GM12878 (cell line): ENCODE data around the gene PIMREG. TPM values are rescaled to one million over a fixed set of nuclear protein-coding genes. Genes with fewer than 3 reads are reported as not detected.

Experiments used
- ATAC-seq: fragments of 200-7000 bp; cut with Tn5 transposase; 3 replicates; pipeline ENCODE4 v1.9.1; 2020; ENCODE audit warnings: mild to moderate bottlenecking, moderate library complexity
- BruUV-seq: library from RNA; stranded (reverse); fragments of 400-500 nt; replicated peaks from 2 replicates; lab custom pipeline; 2021; lab: Mats Ljungman, UMichigan
- CTCF ChIA-PET: fragments of 300-600 bp; sonication (Branson Sonifier 250); formaldehyde crosslinking; extraction: SDS; loops from one replicate; lab custom pipeline; 2021; ENCODE audit warnings: inconsistent platforms; lab: Yijun Ruan, JAX
- POLR2A ChIA-PET: fragments of 350-600 bp; formaldehyde crosslinking; extraction: SDS; loops from one replicate; lab custom pipeline; 2021; ENCODE audit warnings: inconsistent platforms; lab: Charles Lee
- RAD21 ChIA-PET: fragments of 300-600 bp; sonication (Branson Sonifier 250); formaldehyde crosslinking; loops from one replicate; lab custom pipeline; 2023; ENCODE audit warnings: antibody characterized with exemption; ENCODE audit not compliant: unreplicated experiment; lab: Charles Lee
- SMC1A ChIA-PET: fragments of 300-600 bp; sonication (Branson Sonifier 250); formaldehyde crosslinking; loops from one replicate; lab custom pipeline; 2023; ENCODE audit not compliant: unreplicated experiment, uncharacterized antibody; lab: Charles Lee
- DNase-seq: peaks from one replicate; pipeline ENCODE4 v3.0.0-alpha.2; 2011; ENCODE audit warnings: low read depth, low spot score
- FAIRE-seq: peaks from 3 replicates; lab custom pipeline; 2011; peaks lifted over from hg19 to GRCh38; lab: Jason Lieb, UNC
- H2AFZ ChIP-seq: 2 replicates; pipeline ENCODE4 v1.6.0; 2011; ENCODE audit warnings: low read depth, low read length, control low read depth; ENCODE audit not compliant: control insufficient read depth
- H3K27ac ChIP-seq: 2 replicates; pipeline ENCODE4 v1.5.1; 2011; ENCODE audit warnings: control low read depth; ENCODE audit not compliant: control insufficient read depth, insufficient read depth
- H3K27me3 ChIP-seq, 2 experiments: replicated peaks in 1 of 2; 2 replicates each; pipeline versions ENCODE4 v1.6.0 to v1.6.1; 2011; ENCODE audit warnings: low read length in 1 of 2; ENCODE audit not compliant: control insufficient read depth in 2 of 2, insufficient read depth in 2 of 2
- H3K36me3 ChIP-seq, 2 experiments: 2 replicates each; pipeline ENCODE4 v1.5.1; 2011; ENCODE audit warnings: low read length in 1 of 2; ENCODE audit not compliant: control insufficient read depth in 2 of 2, insufficient read depth in 2 of 2
- H3K4me1 ChIP-seq: 2 replicates; pipeline ENCODE4 v1.6.1; 2011; ENCODE audit warnings: mild to moderate bottlenecking, low read length, moderate library complexity, mixed read lengths; ENCODE audit not compliant: control insufficient read depth, insufficient read depth
- H3K4me2 ChIP-seq: 2 replicates; pipeline ENCODE4 v1.6.0; 2011; ENCODE audit warnings: control low read depth; ENCODE audit not compliant: control insufficient read depth, insufficient read depth
- H3K4me3 ChIP-seq: fragments of 200-600 bp; sonication (generic); 2 replicates; pipeline ENCODE4 v1.5.1; 2016
- H3K79me2 ChIP-seq: 2 replicates; pipeline ENCODE4 v1.6.0; 2011; ENCODE audit warnings: low read length; ENCODE audit not compliant: control insufficient read depth, insufficient read depth
- H3K9ac ChIP-seq: 2 replicates; pipeline ENCODE4 v1.8.0; 2011; ENCODE audit warnings: low read length, control low read depth, mixed read lengths; ENCODE audit not compliant: control insufficient read depth, insufficient read depth
- H3K9me3 ChIP-seq: replicated peaks from 3 replicates; pipeline ENCODE4 v1.5.1; 2011; ENCODE audit warnings: mild to moderate bottlenecking, low read length; ENCODE audit not compliant: control insufficient read depth, insufficient read depth
- H4K20me1 ChIP-seq: 2 replicates; pipeline ENCODE4 v1.6.0; 2011; ENCODE audit not compliant: control insufficient read depth, insufficient read depth
- MYB ChIP-seq: fragments of 150-350 bp; IDR thresholded peaks from 2 replicates; pipeline ENCODE4 v1.6.1; 2014; ENCODE audit warnings: mild to moderate bottlenecking, low read depth, low read length, borderline replicate concordance
- POU2F2 ChIP-seq: IDR thresholded peaks from 3 replicates; pipeline ENCODE4 v1.6.1; 2011; ENCODE audit warnings: low read depth, mild to moderate bottlenecking, low read length, borderline replicate concordance
- RUNX3 ChIP-seq: IDR thresholded peaks from 2 replicates; pipeline ENCODE4 v1.6.1; 2012; ENCODE audit warnings: low read length, inconsistent platforms
- TAF1 ChIP-seq: IDR thresholded peaks from 2 replicates; pipeline ENCODE4 v1.6.1; 2011; ENCODE audit warnings: mild to moderate bottlenecking, low read depth, low read length, borderline replicate concordance
- ZZZ3 ChIP-seq: IDR thresholded peaks from 2 replicates; pipeline ENCODE4 v1.6.1; 2011; ENCODE audit warnings: low read depth; ENCODE audit not compliant: control insufficient read depth, insufficient read length
- WGBS: methylation state at CpG from one replicate; pipeline ENCODE4 v1.1.6; 2016; ENCODE audit warnings: low lambda C conversion rate; ENCODE audit not compliant: insufficient replicate concordance, insufficient coverage; ENCODE audit errors: missing lambda C conversion rate; 5-methylcytosine and 5-hydroxymethylcytosine counted together
- in situ Hi-C: fragments of 300-500 bp; cut with MboI; formaldehyde crosslinking; loops from 9 replicates; pipeline ENCODE4 v1.14.3; 2018; ENCODE audit warnings: mixed read lengths
- intact Hi-C: fragments of 100-400 bp; cut with micrococcal nuclease; formaldehyde crosslinking; loops from one replicate; pipeline ENCODE4 v1.14.2; 2022; ENCODE audit not compliant: unreplicated experiment
- polyA plus RNA-seq, 11 experiments: library from polyadenylated mRNA; depleted of rRNA in 4 of 11; unstranded in 6 of 11; stranded (reverse) in 5 of 11; fragments of >200 nt; fragmentation: Nextera tagmentation in 4 of 11; fragmentation: Illumina TruSeq in 1 of 11; extraction: Ambion mirVana in 4 of 11; extraction: Trizol in 1 of 11; gene quantifications; 1 replicate in 1 of 11; 2 replicates in 10 of 11; pipeline versions ENCODE4 v1.2.1 to v1.2.3, GENCODE V29; 2011 to 2016; ENCODE audit warnings: inconsistent platforms in 2 of 11, missing spikeins in 2 of 11, low read depth in 1 of 11
- total RNA-seq, 4 experiments: library from RNA; depleted of rRNA in 3 of 4; stranded (reverse); fragments of >200 nt in 3 of 4; fragmentation: Illumina TruSeq in 1 of 4; extraction: Trizol in 1 of 4; gene quantifications; 2 replicates each; pipeline versions ENCODE4 v1.2.1 to v1.2.3, GENCODE V29; 2013 to 2021
- TF ChIP-seq, protein P1 (sequence below): IDR thresholded peaks from 2 replicates; pipeline ENCODE4 v1.6.1; 2012; ENCODE audit warnings: improper control_type of control experiment, low read depth, low read length; ENCODE audit not compliant: insufficient replicate concordance
- TF ChIP-seq, protein P2 (sequence below): IDR thresholded peaks from 2 replicates; pipeline ENCODE4 v1.6.1; 2011; ENCODE audit warnings: low read depth, mild to moderate bottlenecking, low read length, moderate library complexity, borderline replicate concordance; ENCODE audit errors: extremely low read depth
- TF ChIP-seq, protein P3 (sequence below): fragments of 150-350 bp; IDR thresholded peaks from 2 replicates; pipeline ENCODE4 v1.6.1; 2016; ENCODE audit warnings: low read depth, low read length
- TF ChIP-seq, protein P4 (sequence below), 3 experiments: IDR thresholded peaks in 2 of 3; conservative IDR thresholded peaks in 1 of 3; 2 replicates each; pipeline ENCODE4 v1.5.1; 2011; ENCODE audit warnings: low read depth in 3 of 3, low read length in 3 of 3, mild to moderate bottlenecking in 3 of 3, control low read depth in 2 of 3, moderate library complexity in 2 of 3, inconsistent platforms in 1 of 3, mixed read lengths in 1 of 3; ENCODE audit not compliant: control insufficient read depth in 2 of 3, insufficient read depth in 1 of 3; ENCODE audit errors: extremely low read depth in 1 of 3

PIMREG gene
- total and polyA plus RNA-seq, 10 of the 15 experiments (the other 5 are each of a cell fraction or from before 2014, with no cell fraction given) = 2.8 to 35.8 (median 25.2) TPM

DNA sequence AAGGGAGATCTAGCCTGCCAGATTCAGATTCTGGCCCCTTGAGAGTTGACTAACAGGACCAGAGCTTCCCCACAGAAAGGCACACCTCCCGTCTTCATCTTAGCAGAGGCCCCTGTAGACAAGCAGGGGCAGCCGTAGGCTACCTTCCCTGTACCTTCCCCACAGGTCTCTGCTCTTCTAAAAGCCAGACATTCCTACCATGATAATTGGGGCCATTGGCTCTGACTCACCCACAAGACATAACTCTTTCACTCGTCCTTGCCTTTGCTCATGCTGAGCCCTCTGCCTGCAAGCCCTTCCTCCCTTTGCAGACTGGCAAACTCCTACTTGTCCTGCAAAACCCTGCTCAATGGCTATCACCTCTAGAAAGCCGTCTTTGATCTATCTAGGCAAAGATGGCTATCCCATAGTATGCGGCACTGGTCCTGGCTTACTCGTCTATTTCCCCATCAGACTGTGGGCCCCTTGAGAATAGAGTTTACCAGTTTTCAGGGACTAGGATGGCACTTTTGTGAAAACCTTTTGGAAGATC, 43.8 kb downstream of the PIMREG start (continued):
- TF ChIP-seq, protein P1, sequence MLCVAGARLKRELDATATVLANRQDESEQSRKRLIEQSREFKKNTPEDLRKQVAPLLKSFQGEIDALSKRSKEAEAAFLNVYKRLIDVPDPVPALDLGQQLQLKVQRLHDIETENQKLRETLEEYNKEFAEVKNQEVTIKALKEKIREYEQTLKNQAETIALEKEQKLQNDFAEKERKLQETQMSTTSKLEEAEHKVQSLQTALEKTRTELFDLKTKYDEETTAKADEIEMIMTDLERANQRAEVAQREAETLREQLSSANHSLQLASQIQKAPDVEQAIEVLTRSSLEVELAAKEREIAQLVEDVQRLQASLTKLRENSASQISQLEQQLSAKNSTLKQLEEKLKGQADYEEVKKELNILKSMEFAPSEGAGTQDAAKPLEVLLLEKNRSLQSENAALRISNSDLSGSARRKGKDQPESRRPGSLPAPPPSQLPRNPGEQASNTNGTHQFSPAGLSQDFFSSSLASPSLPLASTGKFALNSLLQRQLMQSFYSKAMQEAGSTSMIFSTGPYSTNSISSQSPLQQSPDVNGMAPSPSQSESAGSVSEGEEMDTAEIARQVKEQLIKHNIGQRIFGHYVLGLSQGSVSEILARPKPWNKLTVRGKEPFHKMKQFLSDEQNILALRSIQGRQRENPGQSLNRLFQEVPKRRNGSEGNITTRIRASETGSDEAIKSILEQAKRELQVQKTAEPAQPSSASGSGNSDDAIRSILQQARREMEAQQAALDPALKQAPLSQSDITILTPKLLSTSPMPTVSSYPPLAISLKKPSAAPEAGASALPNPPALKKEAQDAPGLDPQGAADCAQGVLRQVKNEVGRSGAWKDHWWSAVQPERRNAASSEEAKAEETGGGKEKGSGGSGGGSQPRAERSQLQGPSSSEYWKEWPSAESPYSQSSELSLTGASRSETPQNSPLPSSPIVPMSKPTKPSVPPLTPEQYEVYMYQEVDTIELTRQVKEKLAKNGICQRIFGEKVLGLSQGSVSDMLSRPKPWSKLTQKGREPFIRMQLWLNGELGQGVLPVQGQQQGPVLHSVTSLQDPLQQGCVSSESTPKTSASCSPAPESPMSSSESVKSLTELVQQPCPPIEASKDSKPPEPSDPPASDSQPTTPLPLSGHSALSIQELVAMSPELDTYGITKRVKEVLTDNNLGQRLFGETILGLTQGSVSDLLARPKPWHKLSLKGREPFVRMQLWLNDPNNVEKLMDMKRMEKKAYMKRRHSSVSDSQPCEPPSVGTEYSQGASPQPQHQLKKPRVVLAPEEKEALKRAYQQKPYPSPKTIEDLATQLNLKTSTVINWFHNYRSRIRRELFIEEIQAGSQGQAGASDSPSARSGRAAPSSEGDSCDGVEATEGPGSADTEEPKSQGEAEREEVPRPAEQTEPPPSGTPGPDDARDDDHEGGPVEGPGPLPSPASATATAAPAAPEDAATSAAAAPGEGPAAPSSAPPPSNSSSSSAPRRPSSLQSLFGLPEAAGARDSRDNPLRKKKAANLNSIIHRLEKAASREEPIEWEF = no peak
- no peak for TF ChIP-seq TAF1

DNA sequence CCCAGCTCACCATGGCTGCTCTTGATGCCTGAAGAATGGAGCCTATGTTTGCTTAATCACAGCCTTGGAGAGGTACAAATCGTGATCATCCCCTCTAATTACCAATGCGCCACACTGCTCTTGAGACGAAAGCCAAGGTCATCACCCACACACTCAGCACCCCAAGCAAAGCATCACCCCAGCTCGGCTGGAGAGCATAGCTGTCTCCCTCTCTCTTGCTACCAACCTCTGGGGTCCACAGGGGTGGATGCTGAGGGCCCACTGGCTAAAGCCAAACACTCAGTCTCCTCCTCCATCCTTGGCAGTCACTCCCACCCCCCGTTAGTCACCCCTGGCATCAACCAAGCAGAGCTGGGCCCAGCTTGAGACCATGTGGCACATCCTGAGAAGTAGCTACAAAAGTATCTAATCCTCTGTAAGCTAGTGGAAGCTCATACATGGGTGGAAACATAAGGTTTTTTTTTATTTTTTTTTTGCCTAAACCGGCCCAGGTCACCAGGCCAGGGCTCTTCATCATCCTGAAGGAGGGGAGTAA, 44.8 kb downstream of the PIMREG start:
- intact Hi-C loops (no loop called here), in situ Hi-C loops (no loop called here)
- no TSS peak for BruUV-seq
- ChIA-PET SMC1A (no interaction called here), CTCF (interaction anchor here (0.7 to 3.0 kb wide), 3 partner anchors 16 to 270 kb away, joined by 3 to 9 read pairs (median 3); no protein-coding TSS in a partner anchor), POLR2A (no interaction called here), RAD21 (no interaction called here)
- H3K27ac ChIP-seq = no peak overlapping the region
- H3K4me1 ChIP-seq = no peaks in the 10 kb centered on the region
- H4K20me1 ChIP-seq = no peaks in the 10 kb centered on the region
- no peaks in the 10 kb centered on the region for H3K9me3 ChIP-seq
- no peak overlapping the region for H3K4me2 ChIP-seq
- DNase-seq (no peak), ATAC-seq (no peak), FAIRE-seq (no peak)
- WGBS = 4% methylated on average over 6 of the region's 6 CpGs
- H3K79me2 ChIP-seq = no peaks in the 10 kb centered on the region
- H3K4me3 ChIP-seq = no peak overlapping the region
- H3K27me3 ChIP-seq = peaks cover 0 to 4% of the 10 kb centered on the region in 2 experiments; a peak in 2 of 4 replicates
- H3K36me3 ChIP-seq = no peaks in the 10 kb centered on the region
- no peak overlapping the region for H2AFZ ChIP-seq
- no peak overlapping the region for H3K9ac ChIP-seq
- TF ChIP-seq, protein P2, sequence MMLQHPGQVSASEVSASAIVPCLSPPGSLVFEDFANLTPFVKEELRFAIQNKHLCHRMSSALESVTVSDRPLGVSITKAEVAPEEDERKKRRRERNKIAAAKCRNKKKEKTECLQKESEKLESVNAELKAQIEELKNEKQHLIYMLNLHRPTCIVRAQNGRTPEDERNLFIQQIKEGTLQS = no peak
- no peak for TF ChIP-seq POU2F2
- no peak for TF ChIP-seq MYB
- TF ChIP-seq, protein P3, sequence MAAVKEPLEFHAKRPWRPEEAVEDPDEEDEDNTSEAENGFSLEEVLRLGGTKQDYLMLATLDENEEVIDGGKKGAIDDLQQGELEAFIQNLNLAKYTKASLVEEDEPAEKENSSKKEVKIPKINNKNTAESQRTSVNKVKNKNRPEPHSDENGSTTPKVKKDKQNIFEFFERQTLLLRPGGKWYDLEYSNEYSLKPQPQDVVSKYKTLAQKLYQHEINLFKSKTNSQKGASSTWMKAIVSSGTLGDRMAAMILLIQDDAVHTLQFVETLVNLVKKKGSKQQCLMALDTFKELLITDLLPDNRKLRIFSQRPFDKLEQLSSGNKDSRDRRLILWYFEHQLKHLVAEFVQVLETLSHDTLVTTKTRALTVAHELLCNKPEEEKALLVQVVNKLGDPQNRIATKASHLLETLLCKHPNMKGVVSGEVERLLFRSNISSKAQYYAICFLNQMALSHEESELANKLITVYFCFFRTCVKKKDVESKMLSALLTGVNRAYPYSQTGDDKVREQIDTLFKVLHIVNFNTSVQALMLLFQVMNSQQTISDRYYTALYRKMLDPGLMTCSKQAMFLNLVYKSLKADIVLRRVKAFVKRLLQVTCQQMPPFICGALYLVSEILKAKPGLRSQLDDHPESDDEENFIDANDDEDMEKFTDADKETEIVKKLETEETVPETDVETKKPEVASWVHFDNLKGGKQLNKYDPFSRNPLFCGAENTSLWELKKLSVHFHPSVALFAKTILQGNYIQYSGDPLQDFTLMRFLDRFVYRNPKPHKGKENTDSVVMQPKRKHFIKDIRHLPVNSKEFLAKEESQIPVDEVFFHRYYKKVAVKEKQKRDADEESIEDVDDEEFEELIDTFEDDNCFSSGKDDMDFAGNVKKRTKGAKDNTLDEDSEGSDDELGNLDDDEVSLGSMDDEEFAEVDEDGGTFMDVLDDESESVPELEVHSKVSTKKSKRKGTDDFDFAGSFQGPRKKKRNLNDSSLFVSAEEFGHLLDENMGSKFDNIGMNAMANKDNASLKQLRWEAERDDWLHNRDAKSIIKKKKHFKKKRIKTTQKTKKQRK = no peak
- TF ChIP-seq ZZZ3 = no peak
- TF ChIP-seq, protein P4, sequence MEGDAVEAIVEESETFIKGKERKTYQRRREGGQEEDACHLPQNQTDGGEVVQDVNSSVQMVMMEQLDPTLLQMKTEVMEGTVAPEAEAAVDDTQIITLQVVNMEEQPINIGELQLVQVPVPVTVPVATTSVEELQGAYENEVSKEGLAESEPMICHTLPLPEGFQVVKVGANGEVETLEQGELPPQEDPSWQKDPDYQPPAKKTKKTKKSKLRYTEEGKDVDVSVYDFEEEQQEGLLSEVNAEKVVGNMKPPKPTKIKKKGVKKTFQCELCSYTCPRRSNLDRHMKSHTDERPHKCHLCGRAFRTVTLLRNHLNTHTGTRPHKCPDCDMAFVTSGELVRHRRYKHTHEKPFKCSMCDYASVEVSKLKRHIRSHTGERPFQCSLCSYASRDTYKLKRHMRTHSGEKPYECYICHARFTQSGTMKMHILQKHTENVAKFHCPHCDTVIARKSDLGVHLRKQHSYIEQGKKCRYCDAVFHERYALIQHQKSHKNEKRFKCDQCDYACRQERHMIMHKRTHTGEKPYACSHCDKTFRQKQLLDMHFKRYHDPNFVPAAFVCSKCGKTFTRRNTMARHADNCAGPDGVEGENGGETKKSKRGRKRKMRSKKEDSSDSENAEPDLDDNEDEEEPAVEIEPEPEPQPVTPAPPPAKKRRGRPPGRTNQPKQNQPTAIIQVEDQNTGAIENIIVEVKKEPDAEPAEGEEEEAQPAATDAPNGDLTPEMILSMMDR (IDR thresholded peaks at IDR 0.05 in 2 of 3, conservative IDR thresholded peaks at IDR 0.05 in 1 of 3; ENCODE audit: control insufficient read depth in 2 of 3, extremely low read depth in 1 of 3, insufficient read depth in 1 of 3, low read depth in 3 of 3, low read length in 3 of 3) = no peak
- TF ChIP-seq RUNX3 = no peak
